Stimulated activated CD4-positive, alpha-beta T cell treated with anti-CD3 and anti-CD28 coated beads, Interleukin-1b, Interleukin-23, amount 100 ng/mL, for 4 hours (primary cell): ENCODE results near the gene PPP1R36.
A peak's percentile ranks its signal among the peaks of the same experiment; 100 is the strongest.
"Not testable (repeated sequence)": the region's sequence is repeated elsewhere in the genome, so short reads cannot be mapped to it uniquely, and the experiment has no call there.

ENCODE experiments used
- DNase-seq, 2 donors: peaks; one replicate each; pipeline ENCODE4 v3.0.0-alpha.2; 2020; ENCODE audit warnings: low read depth in 2 of 2

Gene PPP1R36

GRCh38 chr14:64612021-64612380 is 62.2 kb downstream of the PPP1R36 start:
- DNase-seq: no peak

- no peak for DNase-seq
Measured at GRCh38 chr14:64612971-64613666, 63.4 kb downstream of the PPP1R36 start.

GRCh38 chr14:64614166-64614565 is 64.4 kb downstream of the PPP1R36 start:
- no peak for DNase-seq

- DNase-seq: no peak
Measured at GRCh38 chr14:64614805-64615391, 65.1 kb downstream of the PPP1R36 start.

- DNase-seq: not testable (repeated sequence)
Measured at GRCh38 chr14:64617872-64618408, 68.2 kb downstream of the PPP1R36 start.

- no peak for DNase-seq
Measured at GRCh38 chr14:64620910-64621309, 71.1 kb downstream of the PPP1R36 start.

- DNase-seq: no peak
Measured at GRCh38 chr14:64623554-64624165, 73.9 kb downstream of the PPP1R36 start.

GRCh38 chr14:64625386-64626232 is 75.8 kb downstream of the PPP1R36 start:
- DNase-seq: no peak

- DNase-seq: no peak
Measured at GRCh38 chr14:64628940-64629408, 79.2 kb downstream of the PPP1R36 start.

- DNase-seq: no peak
Measured at GRCh38 chr14:64630778-64631177, 81.0 kb downstream of the PPP1R36 start.

GRCh38 chr14:64631222-64631621 is 81.5 kb downstream of the PPP1R36 start:
- not testable (repeated sequence) for DNase-seq

- no peak for DNase-seq
Measured at GRCh38 chr14:64632056-64632455, 82.3 kb downstream of the PPP1R36 start.

- DNase-seq: no peak
Measured at GRCh38 chr14:64634558-64634957, 84.8 kb downstream of the PPP1R36 start.

- DNase-seq: peak; percentile 56 to 63
Measured at GRCh38 chr14:64636208-64636979, 86.6 kb downstream of the PPP1R36 start.

- DNase-seq: no peak
Measured at GRCh38 chr14:64636980-64637429, 87.2 kb downstream of the PPP1R36 start.

- no peak for DNase-seq
Measured at GRCh38 chr14:64637735-64638473, 88.1 kb downstream of the PPP1R36 start.

- no peak for DNase-seq
Measured at GRCh38 chr14:64638625-64639024, 88.9 kb downstream of the PPP1R36 start.
